HEK293T (cell line): ENCODE results near the gene TOMM40L.

Source experiments
- ARNT ChIP-seq: fragments of 450-650 bp; IDR thresholded peaks from 2 replicates; pipeline ENCODE4 v1.6.1; 2017; ENCODE audit warnings: mild to moderate bottlenecking
- BHLHE40 ChIP-seq: fragments of 450-650 bp; IDR thresholded peaks from 2 replicates; pipeline ENCODE4 v1.6.1; 2016; ENCODE audit warnings: mild to moderate bottlenecking, moderate library complexity, borderline replicate concordance
- CTBP1 ChIP-seq: fragments of 450-650 bp; IDR thresholded peaks from 2 replicates; pipeline ENCODE4 v1.6.1; 2016; ENCODE audit warnings: borderline replicate concordance
- FOXK2 ChIP-seq: fragments of 450-650 bp; IDR thresholded peaks from 2 replicates; pipeline ENCODE4 v1.6.1; 2016; ENCODE audit warnings: mild to moderate bottlenecking
- FOXM1 ChIP-seq: fragments of 450-650 bp; IDR thresholded peaks from 2 replicates; pipeline ENCODE4 v1.6.1; 2017; ENCODE audit warnings: mild to moderate bottlenecking, borderline replicate concordance
- HDGF ChIP-seq: fragments of 450-650 bp; IDR thresholded peaks from 2 replicates; pipeline ENCODE4 v1.6.1; 2017; ENCODE audit warnings: antibody characterized with exemption, borderline replicate concordance
- L3MBTL2 ChIP-seq: fragments of 450-650 bp; conservative IDR thresholded peaks from 2 replicates; pipeline ENCODE4 v1.6.1; 2016; ENCODE audit warnings: mild to moderate bottlenecking
- LEF1 ChIP-seq: fragments of 450-650 bp; IDR thresholded peaks from 2 replicates; pipeline ENCODE4 v1.6.1; 2017; ENCODE audit warnings: mild to moderate bottlenecking, borderline replicate concordance
- NFRKB ChIP-seq: fragments of 450-650 bp; IDR thresholded peaks from 2 replicates; pipeline ENCODE4 v1.6.1; 2016; ENCODE audit warnings: mild to moderate bottlenecking, moderate library complexity
- PKNOX1 ChIP-seq: fragments of 450-650 bp; IDR thresholded peaks from 2 replicates; pipeline ENCODE4 v1.6.1; 2016
- SP1 ChIP-seq: fragments of 450-650 bp; IDR thresholded peaks from 2 replicates; pipeline ENCODE4 v1.6.1; 2017
- SUZ12 ChIP-seq: fragments of 450-650 bp; IDR thresholded peaks from 2 replicates; pipeline ENCODE4 v1.6.1; 2016; ENCODE audit warnings: mild to moderate bottlenecking
- TARDBP ChIP-seq: fragments of 450-650 bp; IDR thresholded peaks from 2 replicates; pipeline ENCODE4 v1.6.1; 2016
- ZNF384 ChIP-seq: fragments of 450-650 bp; IDR thresholded peaks from 2 replicates; pipeline ENCODE4 v1.6.1; 2016

DNA sequence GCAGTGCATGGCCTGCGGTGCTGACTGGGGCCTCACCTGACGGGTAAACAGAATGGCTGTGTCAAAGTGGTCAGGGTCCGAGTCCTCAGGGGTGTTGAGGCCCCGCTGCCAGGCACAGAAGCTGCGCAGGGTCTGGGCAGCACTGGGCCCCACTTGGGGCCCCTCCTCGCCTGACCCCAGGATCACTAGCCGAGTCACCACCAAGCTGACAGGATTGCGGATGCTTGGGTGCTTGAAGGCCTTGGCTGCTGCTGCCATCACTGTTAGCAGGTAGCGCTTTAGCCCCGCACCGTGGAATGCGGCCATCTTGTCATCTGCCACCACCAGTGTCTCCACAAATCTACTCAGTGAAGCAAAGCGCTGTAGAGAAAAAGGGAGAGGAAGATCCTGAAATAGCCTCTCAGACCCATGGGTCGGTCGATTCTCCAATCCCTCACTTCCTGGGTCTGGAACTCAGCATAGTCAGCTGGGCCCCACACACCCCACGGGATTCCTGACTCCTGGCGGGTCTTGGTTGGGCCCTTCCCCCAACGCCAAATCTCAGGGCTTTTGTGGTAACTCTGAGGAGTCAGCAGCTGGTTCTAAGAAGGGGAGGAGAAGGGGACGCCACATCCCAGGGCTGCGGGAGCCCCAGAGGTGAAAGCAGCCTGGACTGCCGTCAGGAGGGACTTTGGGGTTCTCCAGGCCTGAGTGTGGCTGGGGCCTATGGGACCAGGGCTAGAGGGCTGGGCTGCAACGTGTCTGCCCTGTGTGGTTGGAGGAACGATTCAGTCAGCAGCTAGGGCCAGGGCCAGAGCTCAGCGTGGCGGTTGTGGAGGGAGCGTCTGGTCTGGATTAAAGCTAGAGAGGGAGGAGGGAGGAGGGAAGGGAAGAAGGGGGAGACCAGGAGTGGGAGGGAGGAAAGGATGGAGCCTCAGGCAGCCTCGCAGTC lies 29.1 kb upstream of the TOMM40L start:
- TF ChIP-seq SUZ12 (no peak), ZNF384 (no peak), SP1 (no peak), NFRKB (no peak), TARDBP (no peak), HDGF (no peak), CTBP1 (no peak), L3MBTL2 (no peak), ARNT (no peak), FOXM1 (no peak), PKNOX1 (no peak), FOXK2 (no peak), BHLHE40 (no peak), LEF1 (no peak)
